GM23248 (cell line): Measurements from ENCODE around the gene RNF215. TPM values are rescaled to one million over a fixed set of nuclear protein-coding genes. Genes with fewer than 3 reads are reported as not detected.

Experiments used
- DNase-seq: peaks from one replicate; pipeline ENCODE4 v3.0.0-alpha.2; 2015
- H2AFZ ChIP-seq: fragments of 200-600 bp; sonication (generic); 2 replicates; pipeline ENCODE4 v1.6.1; 2016; ENCODE audit warnings: antibody characterized with exemption
- H3F3A ChIP-seq: fragments of 200-600 bp; sonication (generic); 2 replicates; pipeline ENCODE4 v1.6.1; 2016; ENCODE audit warnings: mild to moderate bottlenecking, antibody characterized with exemption, mixed run types; ENCODE audit not compliant: insufficient read depth
- H3K27ac ChIP-seq: fragments of 200-600 bp; sonication (generic); 2 replicates; pipeline ENCODE4 v1.5.1; 2016; ENCODE audit warnings: mild to moderate bottlenecking
- H3K27me3 ChIP-seq: fragments of 200-600 bp; sonication (generic); replicated peaks from 2 replicates; pipeline ENCODE4 v1.6.1; 2016; ENCODE audit warnings: mild to moderate bottlenecking; ENCODE audit not compliant: insufficient read depth
- H3K36me3 ChIP-seq: fragments of 200-600 bp; sonication (generic); 2 replicates; pipeline ENCODE4 v1.6.1; 2016; ENCODE audit warnings: low read depth, mild to moderate bottlenecking
- H3K4me1 ChIP-seq: fragments of 200-600 bp; sonication (generic); 2 replicates; pipeline ENCODE4 v1.6.1; 2016; ENCODE audit warnings: mild to moderate bottlenecking; ENCODE audit not compliant: insufficient read depth
- H3K4me2 ChIP-seq: fragments of 200-600 bp; sonication (generic); one replicate; pipeline ENCODE4 v1.6.1; 2016; ENCODE audit warnings: mild to moderate bottlenecking; ENCODE audit not compliant: unreplicated experiment
- H3K4me3 ChIP-seq: fragments of 200-600 bp; sonication (generic); 2 replicates; pipeline ENCODE4 v1.5.1; 2016; ENCODE audit warnings: mild to moderate bottlenecking
- H3K79me2 ChIP-seq: fragments of 200-600 bp; sonication (generic); 2 replicates; pipeline ENCODE4 v1.6.1; 2016; ENCODE audit warnings: mild to moderate bottlenecking; ENCODE audit not compliant: insufficient read depth
- H3K9ac ChIP-seq: fragments of 200-600 bp; sonication (generic); 2 replicates; pipeline ENCODE4 v1.6.1; 2016; ENCODE audit warnings: mild to moderate bottlenecking
- H3K9me2 ChIP-seq: fragments of 200-600 bp; sonication (generic); 2 replicates; pipeline ENCODE4 v1.6.1; 2016; ENCODE audit warnings: mixed run types, mild to moderate bottlenecking, moderate library complexity; ENCODE audit not compliant: insufficient read depth
- H3K9me3 ChIP-seq: fragments of 200-600 bp; sonication (generic); one replicate; pipeline ENCODE4 v1.6.1; 2017; ENCODE audit warnings: low read depth
- H4K20me1 ChIP-seq: fragments of 200-600 bp; sonication (generic); 2 replicates; pipeline ENCODE4 v1.6.0; 2016; ENCODE audit not compliant: insufficient read depth
- EZH2 ChIP-seq: fragments of 200-600 bp; sonication (generic); IDR thresholded peaks from 2 replicates; pipeline ENCODE4 v1.6.1; 2018; ENCODE audit warnings: antibody characterized with exemption, mild to moderate bottlenecking; ENCODE audit not compliant: insufficient read depth, poor library complexity, severe bottlenecking
- EZH2phosphoT487 ChIP-seq: fragments of 200-600 bp; sonication (generic); IDR thresholded peaks from 2 replicates; pipeline ENCODE4 v1.6.1; 2018; ENCODE audit warnings: antibody characterized with exemption, moderate library complexity, mild to moderate bottlenecking, low read depth; ENCODE audit not compliant: insufficient read depth
- WGBS, 2 experiments: methylation state at CpG; one replicate each; pipeline ENCODE4 v1.1.6; 2015 to 2017; ENCODE audit warnings: low lambda C conversion rate in 2 of 2, low coverage in 1 of 2; ENCODE audit errors: missing lambda C conversion rate in 2 of 2; 5-methylcytosine and 5-hydroxymethylcytosine counted together
- in situ Hi-C: fragments of 300-500 bp; cut with MboI; formaldehyde crosslinking; loops from 2 replicates; pipeline ENCODE4 v1.15.0; 2020
- polyA plus RNA-seq: library from polyadenylated mRNA; unstranded; fragments of >200 nt; fragmentation: Nextera tagmentation; extraction: Ambion mirVana; gene quantifications from 2 replicates; pipeline ENCODE4 v1.2.1, GENCODE V29; 2016
- total RNA-seq: library from RNA; depleted of rRNA; stranded (reverse); fragments of >200 nt; shearing (Covaris generic); gene quantifications from 2 replicates; pipeline ENCODE4 v1.2.3, GENCODE V29; 2014

The RNF215 gene
- total and polyA plus RNA-seq, 2 experiments from 2014 or later, result 2.9 to 29.9 TPM

- no peak overlapping the region for H3K9ac ChIP-seq
- no peaks in the 10 kb centered on the region for H3K27me3 ChIP-seq
- H3F3A ChIP-seq, result no peaks in the 10 kb centered on the region
- H3K9me2 ChIP-seq, result no peaks in the 10 kb centered on the region
- no peaks in the 10 kb centered on the region for H3K4me1 ChIP-seq
- H3K9me3 ChIP-seq, result no peaks in the 10 kb centered on the region
- in situ Hi-C loops, result no loop called here
- no peak for DNase-seq
- no peak overlapping the region for H3K4me2 ChIP-seq
- no peak overlapping the region for H2AFZ ChIP-seq
- 87 to 89% methylated on average over 32 to 33 of the region's 33 CpGs for WGBS, 2 experiments
- no peaks in the 10 kb centered on the region for H4K20me1 ChIP-seq
- TF ChIP-seq EZH2phosphoT487, result no peak
- TF ChIP-seq EZH2, result no peak
- H3K27ac ChIP-seq, result no peak overlapping the region
- no peaks in the 10 kb centered on the region for H3K36me3 ChIP-seq
- no peak overlapping the region for H3K4me3 ChIP-seq
- H3K79me2 ChIP-seq, result no peaks in the 10 kb centered on the region
Observed at GRCh38 chr22:30373331-30374325, 13.6 kb downstream of the RNF215 start.

GRCh38 chr22:30372915-30373314 is 14.3 kb downstream of the RNF215 start:
- Histone ChIP-seq H3K9ac (no peak overlapping the region), H2AFZ (no peak overlapping the region), H3F3A (no peaks in the 10 kb centered on the region), H3K4me3 (no peak overlapping the region), H3K27ac (no peak overlapping the region), H4K20me1 (no peaks in the 10 kb centered on the region), H3K27me3 (no peaks in the 10 kb centered on the region), H3K4me2 (no peak overlapping the region), H3K36me3 (no peaks in the 10 kb centered on the region), H3K79me2 (no peaks in the 10 kb centered on the region), H3K9me3 (no peaks in the 10 kb centered on the region), H3K4me1 (no peaks in the 10 kb centered on the region), H3K9me2 (no peaks in the 10 kb centered on the region)
- TF ChIP-seq EZH2phosphoT487 (no peak), EZH2 (no peak)
- in situ Hi-C loops, result no loop called here
- WGBS, 2 experiments, result 68 to 72% methylated on average over 8 of the region's 8 CpGs
- no peak for DNase-seq

DNA sequence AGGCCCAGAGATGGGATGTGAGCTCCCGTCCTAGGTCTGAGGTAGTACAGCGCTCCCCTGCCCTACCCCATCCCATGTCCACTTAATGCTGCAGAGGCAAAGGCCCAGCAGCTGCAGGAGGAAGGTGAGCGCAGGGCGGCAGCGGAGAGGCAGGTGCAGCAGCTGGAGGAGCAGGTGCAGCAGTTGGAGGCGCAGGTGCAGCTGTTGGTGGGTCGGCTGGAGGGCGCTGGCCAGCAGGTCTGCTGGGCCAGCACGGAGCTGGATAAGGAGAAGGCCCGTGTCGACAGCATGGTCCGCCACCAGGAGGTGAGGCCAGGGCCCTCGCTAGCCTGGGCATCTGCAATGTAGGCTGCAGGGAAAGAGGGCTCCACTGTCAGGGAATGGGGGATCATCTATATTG is 15.2 kb downstream of the RNF215 start:
- whole genome bisulfite sequencing, 2 experiments, result 73 to 78% methylated on average over 13 of the region's 13 CpGs
- Histone ChIP-seq H3K9me3 (no peaks in the 10 kb centered on the region), H3K4me1 (no peaks in the 10 kb centered on the region), H4K20me1 (no peaks in the 10 kb centered on the region), H3K4me3 (no peak overlapping the region), H3K4me2 (no peak overlapping the region), H3K36me3 (no peaks in the 10 kb centered on the region), H2AFZ (no peak overlapping the region), H3K27me3 (no peaks in the 10 kb centered on the region), H3K27ac (no peak overlapping the region), H3F3A (no peaks in the 10 kb centered on the region), H3K9ac (no peak overlapping the region), H3K79me2 (no peaks in the 10 kb centered on the region), H3K9me2 (no peaks in the 10 kb centered on the region)
- in situ Hi-C loops, result no loop called here
- DNase-seq, result no peak
- TF ChIP-seq EZH2phosphoT487, result no peak
- TF ChIP-seq EZH2, result no peak

- in situ Hi-C loops, result no loop called here
- no peak for DNase-seq
- Histone ChIP-seq H3K36me3 (no peaks in the 10 kb centered on the region), H3K27ac (no peak overlapping the region), H3K9me2 (no peaks in the 10 kb centered on the region), H3K79me2 (no peaks in the 10 kb centered on the region), H3K4me2 (no peak overlapping the region), H3K9ac (no peak overlapping the region), H3K4me1 (no peaks in the 10 kb centered on the region), H2AFZ (no peak overlapping the region), H4K20me1 (no peaks in the 10 kb centered on the region), H3K27me3 (no peaks in the 10 kb centered on the region), H3K9me3 (no peaks in the 10 kb centered on the region), H3K4me3 (no peak overlapping the region), H3F3A (no peaks in the 10 kb centered on the region)
- 82 to 85% methylated on average over 9 of the region's 9 CpGs for WGBS, 2 experiments
- TF ChIP-seq EZH2phosphoT487, result no peak
- TF ChIP-seq EZH2, result no peak
Observed at GRCh38 chr22:30371321-30371720, 15.9 kb downstream of the RNF215 start.
